Measurements from ENCODE around the gene KATNAL2.
"Not testable (repeated sequence)": the region's sequence is repeated elsewhere in the genome, so short reads cannot be mapped to it uniquely, and the experiment has no call there.

The KATNAL2 gene

GRCh38 chr18:47034591-47034990, 117.2 kb downstream of the KATNAL2 start:
- not testable (repeated sequence) for DNase-seq (ENCODE audit: low read depth)

GRCh38 chr18:47035156-47035671, 117.8 kb downstream of the KATNAL2 start, which contains the start of gene ELOA2:
Gene ELOA2 (minus strand): TSS chr18:47035621. CDS start chr18:47035264, 357 bp downstream.
- no peak for DNase-seq (ENCODE audit: low read depth)

- no peak for DNase-seq (ENCODE audit: low read depth)
These were observed 119.0 kb downstream of the KATNAL2 start for GRCh38 chr18:47036298-47036874.

- DNase-seq (ENCODE audit: low read depth), result no peak
These were observed 119.7 kb downstream of the KATNAL2 start for GRCh38 chr18:47036927-47037578.

- DNase-seq (ENCODE audit: low read depth), result no peak
These were observed 123.6 kb downstream of the KATNAL2 start for GRCh38 chr18:47040982-47041381.

- no peak for DNase-seq (ENCODE audit: low read depth)
These were observed 133.1 kb downstream of the KATNAL2 start for GRCh38 chr18:47050468-47050867.

- no peak for DNase-seq (ENCODE audit: low read depth)
These were observed 137.0 kb downstream of the KATNAL2 start for GRCh38 chr18:47054369-47054768.

GRCh38 chr18:47062471-47062870, 145.1 kb downstream of the KATNAL2 start:
- DNase-seq (ENCODE audit: low read depth), result no peak

GRCh38 chr18:47063096-47063495, 145.7 kb downstream of the KATNAL2 start:
- no peak for DNase-seq (ENCODE audit: low read depth)

GRCh38 chr18:47067648-47068047, 150.2 kb downstream of the KATNAL2 start:
- DNase-seq (ENCODE audit: low read depth), result no peak

- no peak for DNase-seq (ENCODE audit: low read depth)
These were observed 157.9 kb downstream of the KATNAL2 start for GRCh38 chr18:47075098-47075883.

GRCh38 chr18:47077111-47077510, 159.7 kb downstream of the KATNAL2 start:
- DNase-seq (ENCODE audit: low read depth), result no peak

GRCh38 chr18:47080872-47081271, 163.5 kb downstream of the KATNAL2 start:
- DNase-seq (ENCODE audit: low read depth), result no peak

- DNase-seq (ENCODE audit: low read depth), result no peak
These were observed 164.2 kb downstream of the KATNAL2 start for GRCh38 chr18:47081578-47081977.

- DNase-seq (ENCODE audit: low read depth), result no peak
These were observed 170.3 kb downstream of the KATNAL2 start for GRCh38 chr18:47087676-47088075.

GRCh38 chr18:47095810-47096209, 178.4 kb downstream of the KATNAL2 start:
- no peak for DNase-seq (ENCODE audit: low read depth)

GRCh38 chr18:47100212-47100831, 182.9 kb downstream of the KATNAL2 start:
- DNase-seq (ENCODE audit: low read depth), result peak; percentile 42

GRCh38 chr18:47108373-47108772, 191.0 kb downstream of the KATNAL2 start:
- no peak for DNase-seq (ENCODE audit: low read depth)

- no peak for DNase-seq (ENCODE audit: low read depth)
These were observed 191.6 kb downstream of the KATNAL2 start for GRCh38 chr18:47108998-47109405.

- no peak for DNase-seq (ENCODE audit: low read depth)
These were observed 192.3 kb downstream of the KATNAL2 start for GRCh38 chr18:47109720-47110119.

GRCh38 chr18:47110492-47111274, 193.3 kb downstream of the KATNAL2 start:
- no peak for DNase-seq (ENCODE audit: low read depth)

All from T follicular helper cell (primary cell).